DMS53 treated with DMSO at 0.1 percent for 48 hours (cell line): ENCODE results near the gene PAX6.

Experiments
- DNase-seq: peaks from one replicate; lab custom pipeline; 2025; ENCODE audit not compliant: unreplicated experiment; lab: John Stamatoyannopoulos, UW

The PAX6 gene

DNA sequence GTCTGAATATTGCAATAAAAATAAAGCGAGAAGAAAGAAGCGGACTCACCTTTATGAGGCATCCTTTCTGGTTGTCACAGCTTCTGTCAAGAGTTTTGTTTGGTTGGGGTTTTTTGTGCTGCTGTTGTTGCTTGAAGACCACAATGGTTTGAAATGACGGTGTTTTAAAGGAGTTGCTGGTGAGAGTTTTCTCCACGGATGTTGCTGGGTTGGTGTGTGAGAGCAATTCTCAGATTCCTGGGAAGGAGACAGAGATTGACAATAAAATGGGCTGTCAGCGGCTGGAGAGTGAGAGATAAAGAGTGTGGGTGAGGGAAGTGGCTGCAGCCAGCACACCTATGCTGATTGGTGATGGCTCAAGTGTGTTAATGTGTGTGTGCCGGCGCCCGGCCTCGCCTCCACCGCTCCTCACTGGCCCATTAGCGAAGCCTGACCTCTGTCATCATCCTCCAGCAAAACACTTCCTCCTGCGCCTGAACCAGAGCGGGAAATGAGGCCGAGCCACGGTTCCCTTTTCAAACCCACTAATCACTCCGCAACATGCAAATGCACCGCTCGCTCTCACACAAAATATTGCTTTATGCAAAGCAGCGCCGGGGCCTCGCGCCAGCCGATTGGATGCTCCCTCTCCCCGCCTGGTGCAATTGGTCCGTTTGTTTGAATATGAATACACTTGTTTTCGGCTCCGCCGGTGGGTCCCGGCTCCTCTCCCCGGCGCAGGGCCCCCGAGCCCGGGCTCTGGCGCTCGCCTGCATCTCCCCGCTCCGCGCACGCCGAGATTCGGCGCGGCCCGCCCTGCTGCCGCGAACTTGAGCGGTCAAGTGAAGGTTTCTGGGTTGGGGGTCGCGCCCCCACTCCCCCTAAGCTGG is at the start of gene PAX6:
TSS of gene PAX6 (minus strand) at position 544 of the 869 bp plus-strand sequence. CDS start 4,911 bp downstream, outside the sequence.
- no peak for DNase-seq

- no peak for DNase-seq
These were observed 49.3 kb upstream of the PAX6 start for GRCh38 chr11:31860391-31860790.

GRCh38 chr11:31856248-31856647 is 45.1 kb upstream of the PAX6 start:
- DNase-seq: no peak

- no peak for DNase-seq
These were observed 44.3 kb upstream of the PAX6 start for GRCh38 chr11:31855466-31855865.

GRCh38 chr11:31850365-31850764 is 39.2 kb upstream of the PAX6 start:
- DNase-seq: no peak

DNA sequence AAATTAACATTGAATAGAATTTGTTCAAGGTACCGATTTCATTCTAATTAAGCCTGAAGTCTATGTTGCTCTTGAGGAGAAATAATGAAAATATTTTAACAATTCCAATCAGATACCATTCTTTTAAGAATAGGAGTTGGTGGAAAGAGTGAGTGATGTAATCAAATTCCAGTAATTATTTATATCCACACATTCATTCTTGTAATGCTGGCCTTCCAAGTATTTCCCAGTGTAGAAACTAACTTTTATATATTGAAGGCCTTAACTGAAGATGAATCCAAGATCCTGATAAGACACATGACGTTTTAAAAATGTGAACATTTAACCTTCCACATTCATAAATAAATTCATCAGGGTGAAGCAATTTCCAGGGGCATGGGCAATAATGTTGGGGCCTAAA is 36.6 kb upstream of the PAX6 start:
- no peak for DNase-seq

- no peak for DNase-seq
These were observed 34.2 kb upstream of the PAX6 start for GRCh38 chr11:31845331-31845730.

DNA sequence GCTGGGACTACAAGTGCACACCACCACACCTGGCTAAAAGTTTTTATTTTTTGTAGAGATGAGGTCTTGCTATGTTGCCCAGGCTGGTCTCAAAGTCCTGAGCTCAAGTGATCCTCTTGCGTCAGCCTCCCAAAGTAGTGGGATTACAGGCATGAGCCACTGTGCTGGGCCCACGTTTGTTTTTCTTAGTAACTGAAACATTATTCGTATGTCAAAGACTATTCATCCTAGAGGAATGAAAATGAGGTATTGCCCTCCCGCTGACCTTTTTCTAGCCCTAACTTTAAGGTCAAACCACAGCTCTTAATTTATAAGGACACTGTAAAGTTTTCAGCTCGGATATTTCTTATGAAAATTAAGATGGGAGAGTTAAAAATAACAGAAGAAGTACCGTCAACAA is 33.2 kb upstream of the PAX6 start:
- DNase-seq: no peak

GRCh38 chr11:31841435-31841834 is 30.3 kb upstream of the PAX6 start:
- DNase-seq: no peak

DNA sequence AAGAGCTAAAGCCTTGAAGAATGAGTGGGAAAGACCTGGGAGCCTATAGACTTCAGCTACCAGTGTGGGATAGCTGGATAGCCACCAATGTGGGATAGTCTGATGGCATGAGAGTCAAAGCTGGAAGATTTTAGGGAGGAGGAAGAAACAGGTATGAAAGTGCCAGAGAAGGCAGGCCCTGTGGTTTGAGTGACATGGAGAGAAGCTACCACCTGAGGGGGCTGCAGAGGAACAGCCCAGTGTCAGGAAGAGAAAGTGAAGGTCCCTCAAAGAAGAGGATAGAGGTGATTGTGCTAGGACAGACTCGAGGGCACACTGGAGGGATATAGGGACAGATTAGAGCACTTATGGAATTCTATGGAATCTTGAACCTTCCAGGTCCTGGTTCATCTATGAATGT is 23.1 kb upstream of the PAX6 start:
- DNase-seq: no peak

GRCh38 chr11:31830406-31830805 is 19.3 kb upstream of the PAX6 start:
- no peak for DNase-seq

GRCh38 chr11:31828217-31828616 is 17.1 kb upstream of the PAX6 start:
- DNase-seq: no peak

DNA sequence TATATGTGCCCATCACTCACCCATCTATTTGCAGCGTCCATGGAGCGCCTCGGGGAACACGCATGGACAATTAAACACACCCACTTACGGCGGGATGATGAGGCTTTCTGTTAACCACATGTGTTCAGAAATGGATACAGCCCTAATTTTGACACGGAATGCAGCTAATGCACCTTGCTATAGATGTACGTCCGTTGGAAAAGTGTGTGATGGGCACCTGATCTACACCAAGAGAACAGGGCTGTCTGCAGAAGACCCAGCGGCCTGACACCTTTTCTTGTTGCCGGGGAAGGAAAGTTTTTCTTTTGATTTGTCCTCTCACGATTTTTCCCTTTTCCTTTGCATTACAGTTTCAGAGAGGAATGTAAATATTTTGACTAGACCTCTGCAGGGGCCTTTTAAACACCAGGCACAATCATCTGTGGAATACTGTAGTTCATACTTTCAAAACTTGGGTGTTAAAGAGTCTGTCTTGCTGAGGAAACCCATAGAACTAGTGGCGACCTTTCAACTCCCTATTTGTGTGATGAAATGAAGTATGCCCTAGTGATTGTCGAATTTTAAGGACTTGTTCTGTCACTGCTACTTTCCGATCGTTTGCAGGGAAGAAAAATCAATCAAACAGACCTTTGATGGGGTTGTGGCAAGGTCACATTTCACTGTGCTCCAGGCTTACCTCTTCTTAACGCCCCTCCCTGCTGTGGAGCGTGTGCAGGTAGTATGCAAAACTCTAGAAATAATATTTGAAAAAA is 16.5 kb upstream of the PAX6 start:
- no peak for DNase-seq

DNA sequence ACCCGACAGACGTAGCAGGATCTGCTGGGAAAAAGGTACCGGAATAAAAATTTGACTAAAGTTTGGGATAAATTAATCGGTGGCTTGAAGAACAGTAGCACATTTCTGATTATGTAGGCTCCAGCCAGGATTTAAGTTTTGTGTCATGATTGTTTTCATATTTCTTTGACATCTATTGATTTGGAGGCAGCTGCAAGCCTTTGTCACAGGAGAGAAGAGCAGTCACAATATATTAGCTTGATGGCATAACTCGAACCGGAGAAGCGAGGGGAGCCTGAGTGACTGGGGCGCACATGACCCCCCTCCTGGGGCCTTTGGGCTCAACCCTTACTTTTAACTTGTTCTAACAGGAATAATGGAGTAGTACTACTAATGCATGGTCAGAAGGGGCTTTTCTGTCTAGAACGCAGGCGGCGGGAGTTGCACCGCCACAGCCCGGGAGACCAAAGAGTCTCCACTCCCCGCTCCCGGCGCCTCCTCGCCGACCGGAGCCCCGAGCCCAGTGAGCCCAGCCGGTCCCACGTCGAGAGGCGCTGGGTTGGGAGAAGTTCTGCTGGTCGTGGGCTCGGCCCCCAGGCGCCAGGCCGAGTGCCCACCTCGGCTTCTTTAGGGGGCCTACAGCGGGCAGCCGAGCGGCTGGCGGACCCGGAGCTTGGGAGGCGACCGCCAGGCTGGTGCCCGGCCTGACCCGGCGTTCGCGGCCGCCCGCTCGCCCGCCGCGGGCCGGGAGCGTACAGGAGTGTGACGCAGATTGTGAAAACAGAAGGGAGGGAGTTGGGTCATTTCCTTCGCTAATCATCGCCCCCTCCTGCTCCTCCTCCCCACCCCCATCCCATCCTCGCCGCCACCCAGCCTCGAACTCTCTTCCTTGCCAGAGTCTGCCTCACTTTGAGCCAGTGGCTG is 15.7 kb upstream of the PAX6 start:
- no peak for DNase-seq

DNA sequence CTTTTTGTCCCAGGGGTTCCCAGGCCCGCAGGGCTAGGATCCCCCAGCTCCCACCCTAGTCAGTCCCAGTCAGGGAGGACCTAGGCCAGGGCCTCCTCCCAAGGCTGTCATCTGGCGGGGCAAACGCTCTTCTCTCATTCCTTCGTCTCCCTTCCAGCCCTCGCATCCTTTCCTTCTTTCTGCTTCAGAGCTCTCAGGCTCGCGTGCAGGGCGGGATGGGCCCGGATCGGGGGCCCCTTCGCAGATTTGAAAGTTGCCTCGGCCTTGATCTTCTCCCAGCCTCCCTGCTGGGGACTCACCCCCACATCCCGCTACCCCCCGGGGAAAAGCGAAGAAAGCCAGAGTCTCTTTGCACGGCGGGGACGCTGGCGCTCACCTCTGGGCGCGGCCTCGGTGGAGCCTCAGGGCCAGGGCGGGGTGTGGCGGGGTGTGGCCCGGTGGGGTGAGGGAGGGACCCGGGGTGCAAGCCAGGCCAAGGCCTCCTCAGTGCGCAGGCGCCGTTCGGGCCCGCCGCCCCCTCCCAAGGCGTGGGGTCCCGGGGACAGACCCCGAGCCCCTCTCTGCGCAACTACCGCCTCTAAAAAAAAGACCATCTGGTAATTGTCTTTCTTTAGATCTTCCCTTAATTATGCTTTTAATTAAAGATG is 14.8 kb upstream of the PAX6 start:
- DNase-seq: no peak

- no peak for DNase-seq
These were observed 14.0 kb upstream of the PAX6 start for GRCh38 chr11:31824879-31825837.

DNA sequence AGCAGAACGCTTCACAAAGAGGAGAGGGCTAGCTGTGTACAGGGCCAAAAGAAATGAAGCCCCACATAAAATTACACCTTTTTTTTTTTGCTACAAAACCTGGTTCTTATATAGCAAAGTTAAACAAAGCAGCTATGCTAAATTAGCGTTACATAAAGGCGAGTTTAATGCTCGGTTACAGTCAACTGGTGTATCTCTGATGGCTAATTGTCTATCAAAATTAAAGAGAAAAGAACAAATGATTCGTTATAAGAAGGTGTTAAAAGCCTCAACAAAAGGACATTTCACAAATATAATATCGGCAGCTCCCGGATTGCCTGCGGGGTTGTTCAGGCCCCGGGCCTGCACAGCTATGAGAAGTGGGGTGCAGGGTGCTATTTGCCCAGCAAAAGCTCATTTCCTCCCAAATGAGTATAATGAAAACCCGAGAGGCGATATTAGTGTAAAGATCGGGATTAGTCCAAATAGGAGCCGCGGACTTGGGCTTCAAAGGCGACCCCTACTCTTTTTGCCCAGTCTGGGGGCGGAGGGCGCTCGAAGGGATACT is 13.3 kb upstream of the PAX6 start:
- DNase-seq: no peak

- no peak for DNase-seq
These were observed 12.7 kb upstream of the PAX6 start for GRCh38 chr11:31823644-31824331.
